GM21529 (cell line): Measurements from ENCODE around the gene FOXJ3.

ENCODE experiments used
- ATAC-seq: cut with Tn5 transposase; IDR thresholded peaks from one replicate; pipeline ENCODE4 v1.9.1; 2021; ENCODE audit not compliant: unreplicated experiment

Gene FOXJ3

GRCh38 chr1:42148166-42148565, 186.9 kb downstream of the FOXJ3 start:
- ATAC-seq: no peak

- ATAC-seq: no peak
These were observed 188.3 kb downstream of the FOXJ3 start for GRCh38 chr1:42146626-42147320.

GRCh38 chr1:42145764-42146625, 189.0 kb downstream of the FOXJ3 start:
- no peak for ATAC-seq

- ATAC-seq: no peak
These were observed 189.7 kb downstream of the FOXJ3 start for GRCh38 chr1:42145389-42145716.

- ATAC-seq: no peak
These were observed 190.2 kb downstream of the FOXJ3 start for GRCh38 chr1:42144711-42145388.

- no peak for ATAC-seq
These were observed 190.9 kb downstream of the FOXJ3 start for GRCh38 chr1:42143896-42144710.

- no peak for ATAC-seq
These were observed 191.9 kb downstream of the FOXJ3 start for GRCh38 chr1:42142894-42143675.

- ATAC-seq: no peak
These were observed 193.1 kb downstream of the FOXJ3 start for GRCh38 chr1:42141978-42142377.

GRCh38 chr1:42140191-42140590, 194.8 kb downstream of the FOXJ3 start:
- no peak for ATAC-seq

- ATAC-seq: no peak
These were observed 195.6 kb downstream of the FOXJ3 start for GRCh38 chr1:42139444-42139843.

- ATAC-seq: no peak
These were observed 196.4 kb downstream of the FOXJ3 start for GRCh38 chr1:42138586-42138985.

GRCh38 chr1:42137766-42138165, 197.3 kb downstream of the FOXJ3 start:
- no peak for ATAC-seq

- ATAC-seq: no peak
These were observed 198.6 kb downstream of the FOXJ3 start for GRCh38 chr1:42136466-42136865.

GRCh38 chr1:42135426-42135825, 199.6 kb downstream of the FOXJ3 start:
- ATAC-seq: no peak

GRCh38 chr1:42133809-42134526, 201.1 kb downstream of the FOXJ3 start:
- no peak for ATAC-seq

- no peak for ATAC-seq
These were observed 201.6 kb downstream of the FOXJ3 start for GRCh38 chr1:42133390-42133789.

- no peak for ATAC-seq
These were observed 204.9 kb downstream of the FOXJ3 start for GRCh38 chr1:42130061-42130660.

GRCh38 chr1:42128964-42129363, 206.1 kb downstream of the FOXJ3 start:
- ATAC-seq: no peak

GRCh38 chr1:42128499-42128898, 206.5 kb downstream of the FOXJ3 start:
- no peak for ATAC-seq
